Uterine smooth muscle cell (primary cell): ENCODE results near the gene SLCO3A1. TPM values are rescaled to one million over a fixed set of nuclear protein-coding genes. Genes with fewer than 3 reads are reported as not detected.

Experiments
- total RNA-seq: library from RNA; depleted of rRNA; stranded (reverse); fragments of >200 nt; gene quantifications from 2 replicates; pipeline ENCODE4 v1.2.3, GENCODE V29; 2014

The SLCO3A1 gene
- total RNA-seq, result 4.2 TPM in 2 replicates

GRCh38 chr15:91853511-91853947, at the start of gene SLCO3A1:
TSS of gene SLCO3A1 (plus strand) at chr15:91853708.

